AG08395 (cell line): ENCODE results near the gene NDUFS8.

Source experiments
- DNase-seq: peaks from one replicate; pipeline ENCODE4 v3.0.0; 2012; ENCODE audit warnings: mixed read lengths, low spot score

Gene NDUFS8

GRCh38 chr11:68015467-68015866, 15.0 kb upstream of the NDUFS8 start:
- no peak for DNase-seq

GRCh38 chr11:68016161-68016903, 14.1 kb upstream of the NDUFS8 start:
- no peak for DNase-seq

GRCh38 chr11:68016904-68017817, 13.3 kb upstream of the NDUFS8 start:
- no peak for DNase-seq

- no peak for DNase-seq
These were observed 12.3 kb upstream of the NDUFS8 start for GRCh38 chr11:68017980-68018729.

- no peak for DNase-seq
These were observed 11.7 kb upstream of the NDUFS8 start for GRCh38 chr11:68018730-68019190.

- no peak for DNase-seq
These were observed 11.0 kb upstream of the NDUFS8 start for GRCh38 chr11:68019486-68019885.

GRCh38 chr11:68020575-68020974, 9.9 kb upstream of the NDUFS8 start:
- DNase-seq = no peak

GRCh38 chr11:68021167-68021787, 9.2 kb upstream of the NDUFS8 start:
- no peak for DNase-seq

- no peak for DNase-seq
These were observed 8.0 kb upstream of the NDUFS8 start for GRCh38 chr11:68022531-68022930.

GRCh38 chr11:68024508-68024907, 6.0 kb upstream of the NDUFS8 start:
- no peak for DNase-seq

- no peak for DNase-seq
These were observed 5.4 kb upstream of the NDUFS8 start for GRCh38 chr11:68025047-68025446.

- DNase-seq = no peak
These were observed 3.9 kb upstream of the NDUFS8 start for GRCh38 chr11:68026391-68027105.

GRCh38 chr11:68027667-68028066, 2.8 kb upstream of the NDUFS8 start:
- DNase-seq = no peak

- DNase-seq = no peak
These were observed 1.5 kb upstream of the NDUFS8 start for GRCh38 chr11:68028802-68029545.

GRCh38 chr11:68031144-68031464, 623 bp downstream of the NDUFS8 start:
- DNase-seq = no peak

- no peak for DNase-seq
These were observed 1.5 kb downstream of the NDUFS8 start for GRCh38 chr11:68032003-68032402.

- DNase-seq = no peak
These were observed 2.7 kb downstream of the NDUFS8 start for GRCh38 chr11:68032997-68033707.

- DNase-seq = no peak
These were observed 3.2 kb downstream of the NDUFS8 start for GRCh38 chr11:68033708-68034045.

- DNase-seq = no peak
These were observed 4.9 kb downstream of the NDUFS8 start for GRCh38 chr11:68035266-68035876.
